ENCODE measurements around the gene SPDL1. TPM values are rescaled to one million over a fixed set of nuclear protein-coding genes. Genes with fewer than 3 reads are reported as not detected.
A peak's percentile ranks its signal among the peaks of the same experiment; 100 is the strongest.

SPDL1 gene
- total and polyA plus RNA-seq, 2 of the 8 experiments (the other 6 are each of a cell fraction or from before 2014, with no cell fraction given): 16.9 to 44.5 TPM

GRCh38 chr5:169641253-169641652 is 57.7 kb downstream of the SPDL1 start:
- Histone ChIP-seq H4K5ac (ENCODE audit: insufficient read length, low read depth, low read length) (no peak overlapping the region), H2BK5ac (ENCODE audit: low read depth, low read length) (no peak overlapping the region), H2BK15ac (ENCODE audit: low read length) (no peak overlapping the region), H3K4me3 (ENCODE audit: extremely low read depth in 1 of 4, insufficient read depth in 2 of 4, low read depth in 3 of 4, low read length in 4 of 4) (no peak overlapping the region), H3K18ac (ENCODE audit: extremely low read depth, low read length) (no peak overlapping the region), H2BK12ac (ENCODE audit: low read depth, low read length) (no peak overlapping the region), H3K36me3 (ENCODE audit: control insufficient read depth in 2 of 4, insufficient read depth in 4 of 4, low read length in 3 of 4) (no peaks in the 10 kb centered on the region), H3K23ac (ENCODE audit: insufficient read length) (no peak overlapping the region), H3K27me3 (replicated peaks in 1 of 4; ENCODE audit: control insufficient read depth in 3 of 4, extremely low read depth in 1 of 4, insufficient read depth in 3 of 4, low read length in 3 of 4) (peaks cover 0 to 14% (median 5%) of the 10 kb centered on the region in 4 experiments; a peak in 5 of 7 replicates), H3K9ac (replicated peaks in 1 of 4; ENCODE audit: extremely low read depth in 1 of 4, low read depth in 3 of 4, low read length in 3 of 4) (no peak overlapping the region), H3K4ac (replicated peaks; ENCODE audit: insufficient read length, low read depth, low read length) (no peak overlapping the region), H3K79me2 (ENCODE audit: control insufficient read depth in 1 of 2, insufficient read depth in 2 of 2, low read length in 2 of 2) (no peaks in the 10 kb centered on the region), H3K9me3 (ENCODE audit: insufficient read depth in 2 of 2, low read depth in 1 of 2, low read length in 1 of 2) (peaks cover 7 to 8% of the 10 kb centered on the region in 2 experiments; a peak in 2 of 4 replicates), H3K14ac (ENCODE audit: insufficient read length) (no peak overlapping the region), H3K56ac (replicated peaks; ENCODE audit: insufficient read length, low read depth, low read length) (no peak overlapping the region), H3K79me1 (ENCODE audit: low read depth, low read length) (no peaks in the 10 kb centered on the region), H3K23me2 (ENCODE audit: low read depth, low read length) (peaks cover 3% of the 10 kb centered on the region; the same call in 1 of the 2 replicates), H3K27ac (ENCODE audit: low read depth, low read length) (no peak overlapping the region), H2AK5ac (ENCODE audit: low read depth, low read length) (no peak overlapping the region), H2BK120ac (replicated peaks; ENCODE audit: low read depth, low read length) (no peak overlapping the region), H4K91ac (replicated peaks; ENCODE audit: insufficient read length, low read length) (no peak overlapping the region), H2BK20ac (ENCODE audit: low read length) (no peak overlapping the region), H4K20me1 (replicated peaks in 1 of 2; ENCODE audit: control insufficient read depth in 1 of 2, insufficient read depth in 2 of 2, low read length in 2 of 2) (no peaks in the 10 kb centered on the region), H2AFZ (ENCODE audit: low read length) (no peak overlapping the region), H3K4me1 (replicated peaks in 1 of 4; ENCODE audit: control insufficient read depth in 3 of 4, insufficient read depth in 4 of 4, low read length in 3 of 4) (peaks cover 2 to 10% (median 4%) of the 10 kb centered on the region in 4 experiments), H4K8ac (ENCODE audit: extremely low read depth, insufficient read depth, low read length) (no peak overlapping the region), H3K4me2 (ENCODE audit: insufficient read depth in 1 of 2, low read depth in 2 of 2, low read length in 2 of 2) (no peak overlapping the region; a peak in 1 of 4 replicates)
- FAIRE-seq: no peak
- no peak for DNase-seq (ENCODE audit: low read depth in 1 of 2, low spot score in 2 of 2)
- TF ChIP-seq TBP (IDR thresholded peaks at IDR 0.05; ENCODE audit: low read depth, low read length) (no peak), CHD1 (IDR thresholded peaks at IDR 0.05; ENCODE audit: low read depth, low read length) (no peak), GABPA (IDR thresholded peaks at IDR 0.05; ENCODE audit: borderline replicate concordance, insufficient read depth, low read length) (no peak), MAX (IDR thresholded peaks at IDR 0.05) (peak; percentile 65; the same call in 1 of the 2 replicates), SP4 (IDR thresholded peaks at IDR 0.05; ENCODE audit: low read length) (no peak), SIN3A (conservative IDR thresholded peaks at IDR 0.05 in 1 of 2, IDR thresholded peaks at IDR 0.05 in 1 of 2; ENCODE audit: low read depth in 1 of 2, low read length in 2 of 2) (peak; percentile 67 to 90; a peak in 3 of 4 replicates), HDAC2 (IDR thresholded peaks at IDR 0.05; ENCODE audit: borderline replicate concordance in 1 of 2, low read depth in 2 of 2, low read length in 2 of 2) (0 out of 4 replicates have a peak, but pooled peaks of 1 of the 2 experiments have one; percentile 48)
- ChIA-PET CTCF (ENCODE audit: partially characterized antibody) (interaction anchor here (1.2 kb wide), 1 partner anchor 340 kb away, joined by 3 read pairs; no protein-coding TSS in a partner anchor), POLR2A (ENCODE audit: partially characterized antibody) (no interaction called here)
- 82% methylated on average over 6 of the region's 6 CpGs; no CpG with 5 or more reads in 1 of the 2 experiments for WGBS, 2 experiments (ENCODE audit: extremely low coverage in 1 of 2, insufficient coverage in 1 of 2, insufficient read length in 1 of 2, insufficient replicate concordance in 2 of 2, low coverage in 1 of 2, low lambda C conversion rate in 2 of 2, missing lambda C conversion rate in 1 of 2)
